GM21825 (cell line): Measurements from ENCODE around the gene NOTCH1.

ENCODE experiments used
- ATAC-seq: cut with Tn5 transposase; IDR thresholded peaks from one replicate; pipeline ENCODE4 v1.9.1; 2021; ENCODE audit warnings: mild to moderate bottlenecking, moderate library complexity; ENCODE audit not compliant: unreplicated experiment

NOTCH1 gene

GRCh38 chr9:136470356-136470755 is 75.5 kb downstream of the NOTCH1 start:
- ATAC-seq, result no peak

- no peak for ATAC-seq
Measured at GRCh38 chr9:136467766-136468165, 78.1 kb downstream of the NOTCH1 start.

- ATAC-seq, result no peak
Measured at GRCh38 chr9:136466155-136466541, 79.7 kb downstream of the NOTCH1 start.

GRCh38 chr9:136465500-136466154 is 80.2 kb downstream of the NOTCH1 start:
- ATAC-seq, result no peak

- no peak for ATAC-seq
Measured at GRCh38 chr9:136464241-136464640, 81.6 kb downstream of the NOTCH1 start.

- no peak for ATAC-seq
Measured at GRCh38 chr9:136463578-136463977, 82.3 kb downstream of the NOTCH1 start.

- ATAC-seq, result no peak
Measured at GRCh38 chr9:136462664-136463063, 83.2 kb downstream of the NOTCH1 start.

GRCh38 chr9:136460772-136461325 is 85.0 kb downstream of the NOTCH1 start:
- ATAC-seq, result no peak

- ATAC-seq, result no peak
Measured at GRCh38 chr9:136459425-136459824, 86.4 kb downstream of the NOTCH1 start.

GRCh38 chr9:136457326-136457725 is 88.5 kb downstream of the NOTCH1 start:
- no peak for ATAC-seq

- no peak for ATAC-seq
Measured at GRCh38 chr9:136456258-136456657, 89.6 kb downstream of the NOTCH1 start.

GRCh38 chr9:136455043-136456002 is 90.5 kb downstream of the NOTCH1 start:
- ATAC-seq, result no peak

GRCh38 chr9:136454026-136454796 is 91.6 kb downstream of the NOTCH1 start:
- no peak for ATAC-seq

GRCh38 chr9:136453326-136453725 is 92.5 kb downstream of the NOTCH1 start:
- ATAC-seq, result no peak

- ATAC-seq, result no peak
Measured at GRCh38 chr9:136451221-136451877, 94.5 kb downstream of the NOTCH1 start.

- ATAC-seq, result no peak
Measured at GRCh38 chr9:136448655-136449054, 97.2 kb downstream of the NOTCH1 start.

- ATAC-seq, result no peak
Measured at GRCh38 chr9:136447173-136447778, 98.6 kb downstream of the NOTCH1 start.

GRCh38 chr9:136445799-136446198 is 100.0 kb downstream of the NOTCH1 start:
- ATAC-seq, result no peak
